Osteocyte (in vitro differentiated cells): ENCODE data around the gene DPP8. TPM values are rescaled to one million over a fixed set of nuclear protein-coding genes. Genes with fewer than 3 reads are reported as not detected.
"Not testable (repeated sequence)": the region's sequence is repeated elsewhere in the genome, so short reads cannot be mapped to it uniquely, and the experiment has no call there.

ENCODE experiments used
- DNase-seq: peaks from one replicate; pipeline ENCODE4 v3.0.0; 2021; ENCODE audit warnings: mixed read lengths; ENCODE audit not compliant: unreplicated experiment; ENCODE audit errors: extremely low spot score
- H3K27ac Mint-ChIP-seq: one replicate; pipeline ENCODE4 v1.8.0; 2021; ENCODE audit warnings: mild to moderate bottlenecking, mixed read lengths; ENCODE audit not compliant: unreplicated experiment
- H3K27me3 Mint-ChIP-seq: one replicate; pipeline ENCODE4 v1.8.0; 2021; ENCODE audit warnings: mixed read lengths; ENCODE audit not compliant: unreplicated experiment
- H3K36me3 Mint-ChIP-seq: one replicate; pipeline ENCODE4 v1.8.0; 2021; ENCODE audit warnings: mixed read lengths; ENCODE audit not compliant: unreplicated experiment
- H3K4me1 Mint-ChIP-seq: one replicate; pipeline ENCODE4 v1.8.0; 2021; ENCODE audit warnings: mixed read lengths; ENCODE audit not compliant: unreplicated experiment
- H3K4me3 Mint-ChIP-seq: one replicate; pipeline ENCODE4 v1.8.0; 2021; ENCODE audit warnings: mild to moderate bottlenecking, moderate library complexity, mixed read lengths; ENCODE audit not compliant: unreplicated experiment
- H3K9me3 Mint-ChIP-seq: one replicate; pipeline ENCODE4 v1.8.0; 2021; ENCODE audit warnings: mixed read lengths; ENCODE audit not compliant: unreplicated experiment
- total RNA-seq: library from RNA; stranded (reverse); gene quantifications from 2 replicates; pipeline ENCODE4 v1.2.1, GENCODE V29; 2021
- TF ChIP-seq, protein P1 (sequence below): fragments of 200-600 bp; sonication (generic); IDR thresholded peaks from 2 replicates; pipeline ENCODE4 v1.5.0; 2021; ENCODE audit warnings: antibody characterized with exemption, mild to moderate bottlenecking, moderate library complexity

DPP8 gene
- total RNA-seq, 1 donor from 2014 or later, result 34.2 TPM

DNA sequence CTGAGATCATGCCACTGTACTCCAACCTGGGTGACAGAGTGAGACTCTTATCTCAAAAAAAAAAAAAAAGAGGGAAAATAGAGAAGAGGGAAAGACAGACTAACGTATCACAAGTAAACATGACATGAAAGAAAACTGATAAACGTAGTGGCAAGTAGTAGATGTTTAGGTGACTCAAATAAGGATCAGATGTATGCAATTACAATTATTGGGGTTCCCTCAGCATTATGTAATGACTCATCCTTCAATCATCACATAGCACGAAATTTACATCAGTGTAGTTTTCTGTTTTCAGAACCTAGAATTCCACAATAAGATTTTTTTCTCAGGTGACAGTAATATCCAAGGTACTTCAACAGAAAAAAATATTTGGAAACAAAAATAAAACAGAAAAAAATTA lies 46.6 kb downstream of the DPP8 start:
- no peak for DNase-seq
- Mint-ChIP-seq H3K9me3 (no peaks in the 10 kb centered on the region), H3K4me1 (peaks cover 5% of the 10 kb centered on the region), H3K27me3 (no peaks in the 10 kb centered on the region), H3K36me3 (peaks cover 40% of the 10 kb centered on the region), H3K27ac (no peak overlapping the region), H3K4me3 (no peak overlapping the region)
- TF ChIP-seq, protein P1, sequence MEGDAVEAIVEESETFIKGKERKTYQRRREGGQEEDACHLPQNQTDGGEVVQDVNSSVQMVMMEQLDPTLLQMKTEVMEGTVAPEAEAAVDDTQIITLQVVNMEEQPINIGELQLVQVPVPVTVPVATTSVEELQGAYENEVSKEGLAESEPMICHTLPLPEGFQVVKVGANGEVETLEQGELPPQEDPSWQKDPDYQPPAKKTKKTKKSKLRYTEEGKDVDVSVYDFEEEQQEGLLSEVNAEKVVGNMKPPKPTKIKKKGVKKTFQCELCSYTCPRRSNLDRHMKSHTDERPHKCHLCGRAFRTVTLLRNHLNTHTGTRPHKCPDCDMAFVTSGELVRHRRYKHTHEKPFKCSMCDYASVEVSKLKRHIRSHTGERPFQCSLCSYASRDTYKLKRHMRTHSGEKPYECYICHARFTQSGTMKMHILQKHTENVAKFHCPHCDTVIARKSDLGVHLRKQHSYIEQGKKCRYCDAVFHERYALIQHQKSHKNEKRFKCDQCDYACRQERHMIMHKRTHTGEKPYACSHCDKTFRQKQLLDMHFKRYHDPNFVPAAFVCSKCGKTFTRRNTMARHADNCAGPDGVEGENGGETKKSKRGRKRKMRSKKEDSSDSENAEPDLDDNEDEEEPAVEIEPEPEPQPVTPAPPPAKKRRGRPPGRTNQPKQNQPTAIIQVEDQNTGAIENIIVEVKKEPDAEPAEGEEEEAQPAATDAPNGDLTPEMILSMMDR, result no peak

DNA sequence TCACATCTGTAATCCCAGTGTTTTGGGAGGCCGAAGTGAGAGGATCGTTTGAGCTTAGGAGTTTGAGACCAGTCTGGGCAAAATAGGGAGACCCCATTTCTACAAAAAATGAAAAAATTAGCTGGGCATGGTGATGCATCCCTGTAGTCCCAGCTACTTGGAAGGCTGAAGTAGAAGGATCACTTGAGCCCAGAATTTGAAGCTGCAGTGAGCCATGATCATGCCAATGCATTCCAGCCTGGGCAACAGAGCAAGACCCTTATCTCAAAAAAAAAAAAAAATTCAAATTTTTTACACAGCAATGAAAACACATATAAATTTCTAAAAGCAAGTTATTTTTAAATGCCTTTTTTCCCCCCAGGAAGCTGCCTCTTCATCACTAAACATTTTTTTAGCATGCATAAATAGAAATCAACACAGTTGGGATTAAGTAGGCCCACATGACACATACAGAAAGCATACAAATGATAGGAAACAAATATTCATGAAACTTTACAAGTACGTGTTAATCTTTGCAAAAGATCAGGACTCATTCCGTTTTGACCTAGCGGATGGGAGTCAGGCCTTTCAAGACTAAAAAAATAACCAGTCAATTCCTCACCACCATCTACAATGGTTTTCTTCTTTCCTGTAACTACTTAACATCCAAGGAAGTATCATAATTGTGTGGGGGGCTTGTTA lies 49.1 kb downstream of the DPP8 start:
- no peaks in the 10 kb centered on the region for H3K4me1 Mint-ChIP-seq
- H3K27me3 Mint-ChIP-seq, result no peaks in the 10 kb centered on the region
- peaks cover 43% of the 10 kb centered on the region for H3K36me3 Mint-ChIP-seq
- no peak overlapping the region for H3K4me3 Mint-ChIP-seq
- no peak overlapping the region for H3K27ac Mint-ChIP-seq
- H3K9me3 Mint-ChIP-seq, result no peaks in the 10 kb centered on the region
- TF ChIP-seq, protein P1, result no peak
- no peak for DNase-seq

DNA sequence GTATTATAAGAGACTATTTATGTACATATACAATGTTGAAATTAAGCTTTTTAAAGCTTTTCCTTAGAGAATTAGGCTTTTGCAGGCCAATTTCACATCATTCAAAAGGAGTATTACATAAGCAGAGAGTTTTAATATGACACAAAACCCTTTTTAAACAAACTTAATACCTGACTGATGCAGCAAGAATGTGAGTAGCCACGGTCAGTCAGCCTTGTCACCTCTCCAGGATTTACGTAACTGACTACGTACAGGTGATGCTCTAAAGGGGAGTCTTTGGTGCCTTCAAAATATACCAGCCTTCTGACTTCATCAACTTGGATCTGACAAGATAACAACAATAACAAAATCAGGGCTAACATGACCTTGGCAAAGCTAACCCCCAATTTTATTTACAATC lies 50.6 kb downstream of the DPP8 start:
- Mint-ChIP-seq H3K9me3 (no peaks in the 10 kb centered on the region), H3K36me3 (peaks cover 46% of the 10 kb centered on the region), H3K4me1 (no peaks in the 10 kb centered on the region), H3K27me3 (no peaks in the 10 kb centered on the region), H3K27ac (no peak overlapping the region), H3K4me3 (no peak overlapping the region)
- TF ChIP-seq, protein P1, result no peak
- no peak for DNase-seq

DNA sequence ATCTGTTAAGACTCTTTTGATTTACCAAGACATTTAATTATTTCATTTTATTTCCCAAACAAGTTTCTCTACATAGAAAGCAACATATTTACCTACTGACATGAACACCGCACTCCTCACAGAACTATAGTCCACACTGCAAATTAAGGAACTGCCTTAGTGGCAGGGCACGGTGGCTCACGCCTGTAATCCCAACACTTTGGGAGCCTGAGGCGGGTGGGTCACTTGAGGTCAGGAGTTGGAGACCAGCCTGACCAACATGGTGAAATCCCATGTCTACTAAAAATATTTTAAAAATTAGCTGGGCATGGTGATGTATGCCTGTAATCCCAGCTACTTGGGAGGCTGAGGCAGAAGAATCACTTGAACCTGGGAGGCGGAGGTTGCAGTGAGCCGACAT lies 54.4 kb downstream of the DPP8 start:
- not testable (repeated sequence) for H3K4me1 Mint-ChIP-seq, H3K27ac Mint-ChIP-seq, H3K27me3 Mint-ChIP-seq, DNase-seq, H3K9me3 Mint-ChIP-seq, H3K4me3 Mint-ChIP-seq
- H3K36me3 Mint-ChIP-seq, result peaks cover 42% of the 10 kb centered on the region

DNA sequence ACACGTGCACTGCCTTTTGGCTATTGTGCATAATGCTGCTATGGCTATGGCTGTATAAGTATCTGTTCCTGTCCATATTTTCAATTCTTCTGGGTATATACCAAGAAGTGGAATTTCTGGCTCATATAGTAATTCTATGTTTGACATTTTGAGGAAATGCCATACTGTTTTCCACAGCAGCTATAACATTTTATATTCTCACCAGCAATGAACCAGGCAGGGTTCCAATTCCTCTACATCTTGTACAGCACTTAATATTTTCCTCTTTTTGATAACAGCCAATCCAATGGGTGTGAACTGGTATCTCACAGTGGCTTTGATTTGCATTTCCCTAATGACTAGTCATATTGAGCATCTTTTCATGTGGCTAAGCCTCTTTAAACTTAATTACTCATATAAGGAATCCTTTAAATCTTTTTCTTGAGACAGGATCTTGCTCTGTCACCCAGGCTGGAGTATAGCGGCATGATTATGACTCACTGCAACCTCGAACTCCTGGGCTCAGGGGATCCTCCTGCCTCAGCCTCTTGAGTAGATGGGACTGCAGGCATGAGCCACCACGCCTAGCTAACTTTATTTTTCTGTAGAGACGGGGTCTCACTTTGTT lies 56.6 kb downstream of the DPP8 start:
- H3K27ac Mint-ChIP-seq, result no peak overlapping the region
- DNase-seq, result no peak
- TF ChIP-seq, protein P1, result no peak
- no peaks in the 10 kb centered on the region for H3K9me3 Mint-ChIP-seq
- H3K27me3 Mint-ChIP-seq, result no peaks in the 10 kb centered on the region
- peaks cover 36% of the 10 kb centered on the region for H3K36me3 Mint-ChIP-seq
- no peaks in the 10 kb centered on the region for H3K4me1 Mint-ChIP-seq
- H3K4me3 Mint-ChIP-seq, result no peak overlapping the region

DNA sequence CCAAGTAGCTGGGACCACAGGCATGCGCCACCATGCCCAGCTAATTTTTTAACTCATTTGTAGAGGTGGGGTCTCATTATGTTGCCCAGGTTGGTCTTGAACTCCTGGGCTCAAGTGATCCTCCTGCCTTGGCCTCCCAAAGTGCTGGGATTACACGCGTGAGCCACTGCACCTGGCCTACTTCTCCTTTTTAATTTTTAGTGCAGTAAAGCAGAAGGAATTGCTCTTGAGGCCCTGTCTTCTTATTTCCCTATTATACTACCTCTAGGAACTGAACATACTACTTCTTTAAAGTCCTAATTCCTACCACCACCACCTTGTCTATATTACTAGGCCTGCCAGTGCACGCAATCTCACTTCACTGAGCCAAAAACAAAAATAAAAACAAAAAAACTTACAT lies 62.2 kb downstream of the DPP8 start:
- not testable (repeated sequence) for DNase-seq, H3K9me3 Mint-ChIP-seq, H3K4me1 Mint-ChIP-seq, H3K27me3 Mint-ChIP-seq, H3K27ac Mint-ChIP-seq, H3K4me3 Mint-ChIP-seq
- H3K36me3 Mint-ChIP-seq, result peaks cover 23% of the 10 kb centered on the region
